GM12872 (cell line): ENCODE data around the gene LDLRAD4.

Experiments used
- TF ChIP-seq, protein P1 (sequence below): IDR thresholded peaks from 3 replicates; pipeline ENCODE4 v1.5.1; 2011; ENCODE audit warnings: low read depth, mild to moderate bottlenecking, low read length, moderate library complexity; ENCODE audit not compliant: insufficient read depth

LDLRAD4 gene

DNA sequence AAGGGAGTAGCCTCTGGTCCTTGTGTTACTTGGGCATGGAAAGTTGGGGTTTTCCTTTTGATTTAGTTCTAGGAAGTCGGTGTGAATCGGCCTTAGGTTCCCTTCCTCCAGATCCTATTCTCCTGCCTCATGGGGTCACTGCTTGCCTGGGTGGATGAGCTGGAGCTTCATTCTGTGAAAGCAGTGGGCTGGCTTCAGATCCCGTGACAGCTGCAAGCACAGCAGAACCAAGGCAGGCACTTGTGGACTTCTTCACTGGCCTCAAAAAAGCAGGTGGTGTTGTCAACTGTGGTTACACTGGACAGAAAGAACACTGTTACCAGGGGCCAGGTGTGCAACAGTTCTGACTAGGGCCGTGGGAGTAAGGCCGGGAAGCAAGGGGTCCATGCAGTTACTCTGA is 243.4 kb downstream of the LDLRAD4 start:
- TF ChIP-seq, protein P1, sequence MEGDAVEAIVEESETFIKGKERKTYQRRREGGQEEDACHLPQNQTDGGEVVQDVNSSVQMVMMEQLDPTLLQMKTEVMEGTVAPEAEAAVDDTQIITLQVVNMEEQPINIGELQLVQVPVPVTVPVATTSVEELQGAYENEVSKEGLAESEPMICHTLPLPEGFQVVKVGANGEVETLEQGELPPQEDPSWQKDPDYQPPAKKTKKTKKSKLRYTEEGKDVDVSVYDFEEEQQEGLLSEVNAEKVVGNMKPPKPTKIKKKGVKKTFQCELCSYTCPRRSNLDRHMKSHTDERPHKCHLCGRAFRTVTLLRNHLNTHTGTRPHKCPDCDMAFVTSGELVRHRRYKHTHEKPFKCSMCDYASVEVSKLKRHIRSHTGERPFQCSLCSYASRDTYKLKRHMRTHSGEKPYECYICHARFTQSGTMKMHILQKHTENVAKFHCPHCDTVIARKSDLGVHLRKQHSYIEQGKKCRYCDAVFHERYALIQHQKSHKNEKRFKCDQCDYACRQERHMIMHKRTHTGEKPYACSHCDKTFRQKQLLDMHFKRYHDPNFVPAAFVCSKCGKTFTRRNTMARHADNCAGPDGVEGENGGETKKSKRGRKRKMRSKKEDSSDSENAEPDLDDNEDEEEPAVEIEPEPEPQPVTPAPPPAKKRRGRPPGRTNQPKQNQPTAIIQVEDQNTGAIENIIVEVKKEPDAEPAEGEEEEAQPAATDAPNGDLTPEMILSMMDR = no peak

- TF ChIP-seq, protein P1 = no peak
Measured at GRCh38 chr18:13462686-13463085, 244.1 kb downstream of the LDLRAD4 start.

DNA sequence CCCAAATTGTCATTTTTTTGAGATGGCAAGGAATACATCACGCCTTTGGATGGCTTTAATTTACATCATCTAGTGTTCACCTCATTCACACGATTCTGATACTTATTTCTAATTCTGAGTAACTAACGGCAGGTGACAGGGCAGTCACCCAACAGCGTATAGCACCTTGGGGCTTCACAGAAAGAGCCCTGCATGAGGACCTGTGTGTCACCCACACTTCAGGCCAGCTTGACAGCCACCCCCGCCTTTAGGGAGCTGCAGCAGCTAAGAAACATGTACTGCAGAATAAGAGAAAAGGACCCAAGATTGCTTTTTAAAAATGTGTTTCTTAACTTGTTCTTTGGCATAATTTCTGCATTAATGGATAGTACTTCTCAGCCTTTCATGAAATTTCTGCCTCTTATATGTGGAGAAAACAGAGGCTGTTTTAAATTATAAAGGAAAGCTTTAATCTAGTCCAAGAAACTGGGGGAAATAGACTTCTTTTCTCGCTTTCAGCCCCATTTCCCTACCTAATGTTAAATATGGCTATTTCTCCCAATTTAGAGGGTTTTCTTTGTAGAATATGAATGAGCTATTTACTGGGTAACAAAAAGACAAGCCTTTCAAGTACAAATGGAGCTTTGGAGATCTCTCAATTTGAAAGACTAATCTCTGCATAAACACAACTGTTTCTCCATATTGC is 245.1 kb downstream of the LDLRAD4 start:
- TF ChIP-seq, protein P1 = no peak

GRCh38 chr18:13464432-13465123 is 246.0 kb downstream of the LDLRAD4 start:
- TF ChIP-seq, protein P1 = 0 out of 3 replicates have a peak, but pooled peaks have one; percentile 14

- TF ChIP-seq, protein P1 = no peak
Measured at GRCh38 chr18:13465124-13465446, 246.5 kb downstream of the LDLRAD4 start.

- TF ChIP-seq, protein P1 = no peak
Measured at GRCh38 chr18:13465476-13465875, 246.9 kb downstream of the LDLRAD4 start.

- TF ChIP-seq, protein P1 = no peak
Measured at GRCh38 chr18:13470516-13471197, 252.1 kb downstream of the LDLRAD4 start.
